Activated CD8-positive, alpha-beta memory T cell treated with anti-CD3 and anti-CD28 coated beads, Interleukin-2, amount 50 U/mL, for 48 hours (primary cell): Measurements from ENCODE around the gene FRMD4A.
"Not testable (repeated sequence)": the region's sequence is repeated elsewhere in the genome, so short reads cannot be mapped to it uniquely, and the experiment has no call there.

ENCODE experiments used
- DNase-seq: peaks from one replicate; pipeline ENCODE4 v3.0.0-alpha.2; 2020

FRMD4A gene

DNA sequence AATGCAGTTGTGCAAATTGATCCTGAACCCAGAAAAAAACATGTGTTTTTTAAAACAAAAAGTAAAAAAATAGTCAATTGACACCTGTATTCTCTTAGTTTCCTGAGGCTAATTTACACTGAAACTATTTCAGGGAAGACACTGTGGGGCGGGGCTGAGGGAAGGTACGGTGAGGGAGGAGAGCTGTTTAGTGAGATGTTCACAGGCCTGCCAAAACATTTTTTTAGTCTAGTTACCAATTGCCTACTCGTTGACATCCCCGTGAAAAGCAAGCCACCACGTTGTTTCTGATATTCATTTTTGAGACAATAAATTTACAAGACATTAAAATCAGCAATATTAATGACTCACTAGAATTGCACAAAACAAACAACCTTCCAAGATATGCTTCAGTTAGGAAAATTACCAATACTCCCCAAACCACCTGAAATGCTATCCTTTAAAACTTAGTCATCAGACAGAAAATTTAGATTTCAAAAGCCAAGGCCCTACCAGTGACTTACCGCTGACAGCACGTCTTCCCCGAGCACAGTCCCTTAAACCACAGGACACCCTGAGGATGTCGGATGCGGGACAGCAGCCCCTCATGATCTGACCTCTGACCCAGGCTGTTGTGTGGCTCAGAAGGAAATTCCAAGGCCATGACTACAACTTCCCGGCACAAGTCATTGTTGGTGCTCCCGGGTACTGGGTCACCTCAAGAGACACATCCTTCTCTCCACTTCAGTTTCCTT, 464.8 kb downstream of the FRMD4A start:
- no peak for DNase-seq

GRCh38 chr10:13865220-13865619, 465.5 kb downstream of the FRMD4A start:
- not testable (repeated sequence) for DNase-seq

DNA sequence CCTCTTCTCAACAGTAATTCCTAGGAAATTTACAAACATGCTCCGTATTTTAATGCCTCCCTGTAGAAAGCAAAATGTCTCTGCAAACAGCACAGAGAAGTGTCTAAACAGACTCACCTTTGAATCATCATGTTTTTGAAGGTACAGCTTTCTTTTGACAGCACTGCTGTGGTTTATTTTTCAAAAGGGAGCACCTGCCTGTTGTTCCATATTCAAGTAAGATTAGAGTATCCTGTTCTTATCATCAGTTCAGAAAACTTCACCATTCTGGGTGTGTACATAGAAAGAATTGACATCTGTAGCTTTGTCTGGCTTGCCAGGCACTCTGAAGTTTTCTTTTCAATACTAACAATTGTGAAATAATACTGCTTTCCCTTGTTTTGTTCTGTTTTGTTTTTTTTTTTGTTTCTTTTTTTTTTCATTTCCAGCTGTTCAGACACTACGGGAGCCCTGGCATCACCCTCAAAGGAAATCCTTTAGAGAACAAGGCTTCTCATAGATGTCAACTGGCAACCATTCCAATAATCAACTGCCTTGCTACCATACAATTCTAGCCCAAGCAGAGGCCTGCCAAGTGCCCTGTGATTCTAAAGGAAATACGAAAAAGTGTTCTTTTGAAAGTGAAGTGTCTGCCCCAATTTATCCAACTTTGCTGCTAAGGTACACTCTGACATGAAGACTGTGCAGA, 468.0 kb downstream of the FRMD4A start:
- no peak for DNase-seq

GRCh38 chr10:13860886-13861285, 469.8 kb downstream of the FRMD4A start:
- no peak for DNase-seq

GRCh38 chr10:13859979-13860654, 470.6 kb downstream of the FRMD4A start:
- DNase-seq = no peak

GRCh38 chr10:13858709-13859108, 472.0 kb downstream of the FRMD4A start:
- DNase-seq = no peak

- no peak for DNase-seq
Observed at GRCh38 chr10:13857451-13857850, 473.3 kb downstream of the FRMD4A start.

GRCh38 chr10:13853854-13854253, 476.9 kb downstream of the FRMD4A start:
- DNase-seq = no peak

GRCh38 chr10:13852872-13853271, 477.9 kb downstream of the FRMD4A start:
- no peak for DNase-seq

- no peak for DNase-seq
Observed at GRCh38 chr10:13851906-13852305, 478.8 kb downstream of the FRMD4A start.

DNA sequence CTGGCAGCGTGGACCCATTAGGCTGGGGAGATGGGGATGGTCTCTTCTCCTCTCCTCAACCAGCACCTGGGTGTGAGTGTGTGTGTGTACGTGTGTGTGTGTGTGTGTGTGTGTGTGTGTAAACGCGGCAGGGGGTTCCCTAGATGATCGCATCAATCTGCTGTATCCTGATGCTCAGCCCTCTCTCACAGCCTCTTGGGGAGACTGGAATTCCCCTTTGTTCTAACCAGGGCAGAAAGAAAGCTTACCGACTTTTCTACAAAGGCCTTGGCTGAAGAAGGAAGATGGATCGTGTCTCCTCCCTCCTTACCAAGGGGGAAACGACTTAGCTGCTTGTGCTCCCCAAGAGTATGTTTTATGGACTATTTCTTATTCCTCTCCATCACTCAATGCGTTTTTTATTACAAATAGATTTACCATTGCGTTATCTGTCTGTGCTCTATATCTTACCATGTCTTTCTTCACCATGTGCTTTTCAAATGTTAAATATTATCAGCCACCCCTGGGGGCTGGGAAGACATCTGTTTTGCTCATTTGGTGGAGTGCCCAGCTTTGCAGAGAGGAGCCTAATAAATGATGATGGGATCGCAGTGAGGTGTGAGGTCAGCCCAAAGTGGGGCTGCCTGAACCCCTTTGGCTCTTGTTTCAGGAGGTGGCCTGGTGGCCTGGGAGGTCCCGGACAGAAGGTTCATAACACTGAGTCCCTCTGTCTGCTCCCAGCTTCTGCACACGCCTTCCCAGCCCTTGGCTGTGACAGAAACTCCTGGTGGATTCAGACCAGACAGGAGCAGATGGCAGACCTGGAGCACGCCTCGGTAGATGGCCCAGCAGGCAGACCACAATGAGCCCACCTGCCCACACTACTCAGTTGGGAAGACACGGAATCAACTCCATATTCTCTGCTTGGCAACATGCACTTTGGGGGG, 481.9 kb downstream of the FRMD4A start:
- no peak for DNase-seq

GRCh38 chr10:13847201-13847631, 483.5 kb downstream of the FRMD4A start:
- DNase-seq = no peak

- DNase-seq = no peak
Observed at GRCh38 chr10:13845897-13846296, 484.8 kb downstream of the FRMD4A start.

DNA sequence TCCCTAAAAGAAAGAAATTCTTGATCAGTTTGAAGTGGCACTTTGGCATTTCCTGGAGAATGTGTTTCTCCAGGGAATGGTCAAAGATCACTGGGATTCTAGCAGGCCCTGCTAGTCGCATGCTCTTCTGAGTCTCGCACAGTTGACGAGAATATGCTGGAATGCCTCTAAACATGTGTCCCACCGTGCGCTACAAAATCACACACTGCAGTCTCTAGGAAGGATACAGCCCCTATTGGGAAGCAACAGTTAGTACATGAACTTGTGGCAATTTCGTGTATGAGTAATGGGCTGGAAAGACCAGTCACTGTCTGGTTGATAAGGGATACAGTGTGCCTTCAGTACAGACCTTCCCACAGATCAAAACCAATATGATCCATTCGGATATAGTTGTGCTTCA, 486.1 kb downstream of the FRMD4A start:
- DNase-seq = no peak

DNA sequence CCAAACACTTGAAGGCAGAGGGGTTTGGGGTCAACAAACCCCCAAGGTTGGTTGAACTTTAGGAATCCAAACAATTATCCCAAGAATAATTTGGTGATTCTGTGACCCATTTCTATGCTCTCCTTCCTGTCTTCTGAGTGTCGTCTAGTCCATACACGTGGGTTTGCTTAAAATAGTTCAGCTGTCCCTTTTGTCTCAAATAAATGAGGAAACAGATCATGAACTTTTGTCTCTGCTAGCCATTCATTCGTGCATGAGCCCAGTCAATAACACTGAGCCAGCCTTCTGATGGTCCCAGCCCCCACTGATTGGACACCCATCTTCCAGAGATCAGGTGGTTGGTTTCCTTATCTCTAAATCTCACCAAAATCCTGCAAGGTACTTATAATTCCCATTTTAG, 488.6 kb downstream of the FRMD4A start:
- no peak for DNase-seq

DNA sequence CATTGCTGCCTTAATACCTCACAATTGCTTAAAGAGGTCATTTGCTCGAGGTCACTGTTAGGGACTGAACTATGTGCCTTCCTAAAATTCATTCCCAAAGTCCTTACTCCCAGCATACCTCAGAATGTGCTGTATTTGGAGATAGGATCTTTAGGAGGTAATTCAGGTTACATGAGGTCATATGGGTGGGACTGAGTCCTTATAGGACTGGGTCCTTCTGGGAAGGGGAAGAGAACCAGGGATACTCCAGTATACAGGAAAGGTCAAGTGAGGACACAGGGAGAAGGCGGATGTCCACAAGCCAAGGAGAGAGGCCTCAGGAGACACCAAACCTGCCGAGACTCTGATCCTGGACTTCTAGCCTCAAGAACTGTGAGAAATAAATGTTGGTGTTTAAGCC, 490.7 kb downstream of the FRMD4A start:
- no peak for DNase-seq

DNA sequence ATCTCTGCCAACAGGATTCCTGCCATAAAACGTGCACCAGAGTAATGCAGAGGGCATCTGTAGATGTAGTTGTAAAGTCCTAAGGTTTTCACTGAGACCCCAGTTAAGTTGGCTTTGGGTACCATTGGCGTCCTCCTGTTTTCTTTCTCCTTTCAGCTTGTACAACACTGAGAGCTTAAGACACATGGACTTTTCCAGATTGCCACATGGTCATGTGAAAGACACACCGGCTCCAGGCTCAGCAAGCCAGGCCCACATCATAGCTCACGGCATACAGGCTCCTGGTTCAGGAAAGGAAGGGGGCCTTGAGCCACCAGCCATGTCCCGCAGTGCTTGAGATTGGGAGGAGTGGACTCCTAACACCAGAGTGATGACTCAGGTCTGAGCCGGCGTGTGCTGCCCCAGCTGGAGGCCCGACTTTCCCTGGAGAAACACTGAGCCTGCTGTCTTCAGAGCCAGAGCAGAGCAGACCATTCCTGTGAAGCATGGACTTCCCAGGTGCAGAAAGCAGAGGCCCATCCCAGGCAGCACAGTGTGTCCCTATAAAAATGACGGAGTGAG, 491.2 kb downstream of the FRMD4A start:
- no peak for DNase-seq

GRCh38 chr10:13839030-13839429, 491.7 kb downstream of the FRMD4A start:
- no peak for DNase-seq

GRCh38 chr10:13837966-13838365, 492.8 kb downstream of the FRMD4A start:
- DNase-seq = no peak

DNA sequence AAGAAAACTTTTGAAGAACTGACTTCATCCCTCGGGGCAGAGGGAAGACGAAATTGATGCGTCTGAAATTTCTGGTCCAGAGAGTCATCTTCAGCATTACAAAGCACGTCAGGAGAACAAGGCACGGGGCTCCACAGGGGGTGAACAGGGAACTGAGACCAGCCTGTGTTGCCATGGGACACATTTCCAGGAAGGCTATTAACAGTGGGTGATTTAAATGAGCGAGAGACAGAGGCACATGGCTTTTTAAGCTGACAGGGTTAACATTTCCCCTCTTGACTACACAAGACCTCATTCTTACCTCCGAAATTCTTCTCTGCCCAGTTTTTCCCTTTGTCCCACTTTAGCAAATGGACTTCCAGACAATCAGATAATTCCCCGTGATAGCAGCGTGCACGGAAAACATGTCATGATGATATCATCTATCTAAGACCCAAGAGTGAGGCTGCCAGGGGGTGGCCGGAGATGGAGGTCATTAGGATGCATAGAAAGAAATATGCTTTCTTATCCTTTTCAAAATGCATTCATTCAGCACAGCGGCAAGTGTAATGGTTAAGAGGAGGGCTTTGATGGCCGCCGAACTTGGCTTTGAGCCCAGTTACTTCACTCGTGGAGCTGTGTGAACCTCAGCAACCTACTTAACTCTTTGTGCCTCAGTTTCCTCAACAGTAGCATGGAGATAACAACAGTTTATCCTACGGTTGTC, 496.0 kb downstream of the FRMD4A start:
- no peak for DNase-seq

- DNase-seq = no peak
Observed at GRCh38 chr10:13831711-13832141, 499.0 kb downstream of the FRMD4A start.

DNA sequence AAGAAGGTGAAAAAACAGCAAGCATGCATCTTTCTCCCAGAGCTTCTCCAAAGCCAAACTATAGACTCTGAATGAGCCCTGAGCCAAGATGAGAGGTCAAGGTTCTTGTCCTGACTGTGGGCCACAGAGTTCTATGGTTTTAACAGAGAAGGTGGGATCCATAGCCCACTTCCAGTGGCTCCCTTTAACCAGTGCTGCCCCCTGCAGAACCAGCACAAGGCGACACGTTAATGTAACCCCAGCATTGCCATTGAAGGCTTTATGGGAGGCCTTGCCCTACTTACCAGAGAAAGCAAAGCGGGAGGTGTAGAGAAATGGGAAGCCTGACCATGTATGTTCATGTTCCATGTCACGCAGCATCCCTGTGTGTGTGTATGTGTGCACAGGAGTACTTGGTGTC, 500.3 kb downstream of the FRMD4A start:
- no peak for DNase-seq
